HG03442 (cell line): Measurements from ENCODE around the gene LIMA1.
"Not testable (repeated sequence)": the region's sequence is repeated elsewhere in the genome, so short reads cannot be mapped to it uniquely, and the experiment has no call there.

Experiments
- ATAC-seq: cut with Tn5 transposase; IDR thresholded peaks from one replicate; pipeline ENCODE4 v1.9.1; 2021; ENCODE audit warnings: mild to moderate bottlenecking, moderate library complexity; ENCODE audit not compliant: unreplicated experiment

LIMA1 gene

GRCh38 chr12:50249464-50250182, 33.7 kb downstream of the LIMA1 start:
- no peak for ATAC-seq

DNA sequence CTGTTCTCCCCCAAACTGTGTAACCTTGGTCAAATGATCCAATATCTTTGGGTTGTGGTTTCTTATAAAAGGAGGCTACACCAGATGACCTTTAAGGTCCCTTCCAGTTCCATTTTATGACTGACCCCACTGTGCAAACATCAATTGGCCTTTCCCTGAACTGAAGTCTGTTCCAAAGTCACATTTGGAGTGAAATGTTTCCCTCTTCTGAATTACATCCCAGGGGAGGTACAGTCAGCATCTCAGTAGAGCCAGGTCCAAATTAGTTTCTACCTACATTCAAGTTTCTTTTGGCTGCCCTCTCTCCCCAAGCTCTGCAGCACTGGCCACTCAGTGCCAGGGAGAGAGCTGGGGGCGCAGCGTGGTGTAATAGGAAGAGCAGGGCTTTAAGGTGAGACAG, 34.4 kb downstream of the LIMA1 start:
- ATAC-seq, result no peak

DNA sequence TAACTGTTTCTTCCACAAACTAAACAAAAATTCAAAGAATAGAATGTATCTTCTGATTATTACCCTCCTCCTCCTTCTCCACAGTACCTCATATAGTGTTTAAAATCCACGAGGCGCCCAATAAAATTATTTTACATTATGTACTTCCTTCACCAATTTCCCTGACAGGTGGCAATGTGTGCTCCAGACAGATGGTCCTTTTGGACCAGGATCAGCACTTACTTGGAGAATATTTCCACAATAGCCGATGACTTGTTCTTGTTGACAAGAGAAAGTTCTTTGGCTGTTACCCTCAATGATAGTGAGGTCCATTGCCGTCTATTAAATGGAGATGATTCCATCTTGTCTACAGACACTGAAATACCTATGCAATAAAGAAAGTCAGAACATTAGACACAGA, 34.9 kb downstream of the LIMA1 start:
- no peak for ATAC-seq

DNA sequence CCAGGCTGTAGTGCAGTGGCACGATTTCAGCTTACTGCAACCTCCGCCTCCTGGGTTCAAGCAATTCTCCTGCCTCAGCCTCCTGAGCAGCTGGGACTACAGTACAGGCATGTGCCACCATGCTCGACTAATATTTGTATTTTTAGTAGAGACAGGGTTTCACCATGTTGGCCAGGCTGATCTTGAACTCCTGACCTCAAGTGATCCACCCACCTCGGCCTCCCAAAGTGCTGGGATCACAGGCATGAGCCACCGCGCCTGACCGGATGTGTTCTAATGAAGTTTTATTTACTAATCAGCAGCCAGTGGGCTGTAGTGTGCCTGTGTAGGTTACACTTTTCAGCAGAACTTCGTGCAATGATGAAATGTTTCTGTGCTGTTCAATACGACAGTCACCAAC, 35.7 kb downstream of the LIMA1 start:
- not testable (repeated sequence) for ATAC-seq

- peak; percentile 66 for ATAC-seq
Observed at GRCh38 chr12:50246873-50247612, 36.3 kb downstream of the LIMA1 start.

- no peak for ATAC-seq
Observed at GRCh38 chr12:50246197-50246865, 37.0 kb downstream of the LIMA1 start.

GRCh38 chr12:50243507-50243906, 39.8 kb downstream of the LIMA1 start:
- no peak for ATAC-seq

DNA sequence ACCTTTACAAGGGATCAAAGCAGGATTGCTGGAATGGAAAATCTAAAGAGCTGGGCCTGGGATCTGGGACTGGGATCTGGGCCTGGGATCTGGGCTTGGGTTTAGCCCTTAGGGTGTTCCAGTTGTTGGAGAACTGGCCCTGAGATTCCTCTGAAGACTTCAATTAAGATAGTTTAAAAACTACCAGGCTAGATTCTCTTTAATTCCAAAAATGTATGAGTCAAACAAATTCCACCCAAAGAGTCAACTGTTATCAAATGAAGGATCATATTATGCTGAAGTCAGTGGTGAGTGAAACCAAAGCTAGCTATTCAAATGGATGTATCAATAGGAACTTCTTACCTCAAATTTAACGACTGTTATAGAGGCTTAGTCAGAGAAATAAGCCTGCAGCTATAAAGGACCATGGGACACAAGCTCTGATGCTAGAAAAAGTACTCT, 40.5 kb downstream of the LIMA1 start:
- no peak for ATAC-seq

- ATAC-seq, result no peak
Observed at GRCh38 chr12:50241178-50241577, 42.1 kb downstream of the LIMA1 start.

DNA sequence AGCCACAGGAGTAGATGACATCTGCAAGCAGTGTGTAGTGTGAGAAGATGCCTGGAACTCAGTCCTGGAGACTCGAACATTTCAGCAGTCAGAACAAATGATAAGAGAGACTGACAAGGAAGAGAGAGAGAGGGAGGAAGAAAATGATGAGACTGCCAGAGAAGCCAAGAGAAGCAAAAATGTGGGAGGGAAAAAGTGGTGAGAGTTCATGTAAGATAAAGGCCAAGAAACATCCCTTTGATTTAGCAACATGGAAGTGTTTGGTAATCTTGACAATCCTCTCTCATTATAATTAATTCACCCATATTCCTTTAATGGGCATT, 42.6 kb downstream of the LIMA1 start:
- no peak for ATAC-seq

GRCh38 chr12:50240096-50240791, 43.1 kb downstream of the LIMA1 start:
- no peak for ATAC-seq

GRCh38 chr12:50239355-50239891, 43.9 kb downstream of the LIMA1 start:
- ATAC-seq, result no peak

GRCh38 chr12:50234347-50234746, 49.0 kb downstream of the LIMA1 start:
- no peak for ATAC-seq

GRCh38 chr12:50232771-50233209, 50.5 kb downstream of the LIMA1 start:
- no peak for ATAC-seq

GRCh38 chr12:50232206-50232605, 51.1 kb downstream of the LIMA1 start:
- ATAC-seq, result no peak

DNA sequence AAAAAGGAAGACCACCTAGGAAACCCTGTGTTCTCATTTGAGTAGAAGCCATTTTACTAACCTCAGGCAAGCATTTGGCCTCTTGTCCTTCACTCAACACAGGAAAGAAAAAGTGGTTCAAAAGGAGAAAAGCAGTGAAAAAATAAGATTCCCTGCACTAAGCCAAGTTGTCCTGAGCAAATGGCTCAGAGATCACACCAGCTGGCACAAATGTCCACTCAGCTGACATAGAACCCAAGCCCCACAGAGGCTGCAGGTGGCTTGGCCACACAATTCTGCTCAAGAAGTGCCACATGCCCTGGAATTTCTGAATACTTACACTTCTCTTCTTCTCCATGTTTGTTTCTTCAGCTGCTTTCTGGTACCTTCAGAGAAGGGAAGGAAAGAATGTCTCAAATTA, 52.0 kb downstream of the LIMA1 start:
- ATAC-seq, result no peak

DNA sequence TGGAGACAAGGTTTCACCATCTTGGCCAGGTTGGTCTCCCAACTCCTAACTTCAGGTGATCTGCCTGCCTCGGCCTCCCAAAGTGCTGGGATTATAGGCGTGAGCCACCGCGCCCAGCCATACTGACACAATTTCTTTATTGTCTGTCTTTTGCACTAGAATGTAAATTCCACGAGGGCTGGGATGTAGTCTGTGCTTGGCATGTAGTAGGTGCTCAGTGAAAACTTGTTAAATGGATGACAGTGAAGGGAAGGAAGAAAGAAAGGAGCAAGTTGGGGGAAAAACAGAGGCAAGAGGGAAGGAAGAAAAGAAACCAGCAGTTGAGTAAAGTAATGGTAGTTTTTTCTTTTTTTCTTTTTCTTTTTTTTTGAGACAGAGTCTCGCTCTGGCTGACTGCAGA, 53.1 kb downstream of the LIMA1 start:
- no peak for ATAC-seq

DNA sequence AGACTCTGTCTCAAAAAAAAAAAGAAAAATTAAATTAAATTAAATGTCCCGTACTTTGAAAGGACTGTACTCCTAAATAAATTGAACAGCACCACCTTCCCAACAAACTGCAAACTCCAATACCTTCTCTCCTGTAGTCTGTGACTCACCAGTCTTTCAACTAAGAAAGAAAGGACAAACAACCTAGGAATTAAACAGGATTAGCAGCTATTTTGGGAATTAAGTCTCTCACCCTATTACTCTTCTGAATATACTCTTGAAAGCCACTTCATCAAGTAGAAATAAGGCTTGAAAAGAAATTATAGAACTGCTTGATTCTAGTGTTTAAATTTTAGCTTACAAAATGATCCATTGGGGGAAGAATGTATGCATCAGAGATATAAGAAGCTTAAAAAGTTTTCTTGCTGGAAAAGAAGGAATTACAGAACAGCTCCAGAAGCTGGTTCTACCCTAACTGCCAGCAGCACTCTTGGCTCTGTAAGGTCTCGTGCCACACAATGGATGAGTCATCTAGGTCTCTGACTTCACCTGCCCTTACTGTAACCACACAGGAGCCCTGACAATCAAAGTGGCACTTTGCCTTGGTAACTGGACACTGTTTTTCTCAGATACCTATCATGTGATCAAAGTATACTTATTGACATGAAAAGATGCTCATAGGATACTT, 59.2 kb downstream of the LIMA1 start:
- ATAC-seq, result peak; percentile 46

GRCh38 chr12:50222275-50222783, 61.0 kb downstream of the LIMA1 start:
- no peak for ATAC-seq

GRCh38 chr12:50221228-50222008, 61.9 kb downstream of the LIMA1 start:
- no peak for ATAC-seq
